Measurements from ENCODE around the gene FBN3.

Gene FBN3

DNA sequence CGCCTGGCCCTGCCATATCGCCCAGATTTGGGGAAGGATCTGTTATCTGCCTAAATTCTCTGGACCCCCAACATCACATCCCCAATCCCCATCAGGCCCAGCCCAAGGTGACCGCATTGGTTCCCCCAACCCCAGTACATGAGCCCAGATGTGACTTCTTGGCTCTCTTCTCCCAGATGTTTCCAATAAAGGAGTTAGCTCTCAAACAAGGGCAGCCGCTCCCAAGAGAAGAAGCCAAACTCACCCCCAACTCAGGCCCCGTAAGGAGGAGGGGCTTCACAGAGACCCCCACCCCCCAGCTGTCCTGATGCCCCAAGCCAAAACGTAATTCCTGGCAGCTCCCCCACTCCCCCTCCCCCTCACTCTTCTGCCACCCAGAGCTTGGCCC is 6.9 kb downstream of the FBN3 start:
- TF ChIP-seq, protein P1, sequence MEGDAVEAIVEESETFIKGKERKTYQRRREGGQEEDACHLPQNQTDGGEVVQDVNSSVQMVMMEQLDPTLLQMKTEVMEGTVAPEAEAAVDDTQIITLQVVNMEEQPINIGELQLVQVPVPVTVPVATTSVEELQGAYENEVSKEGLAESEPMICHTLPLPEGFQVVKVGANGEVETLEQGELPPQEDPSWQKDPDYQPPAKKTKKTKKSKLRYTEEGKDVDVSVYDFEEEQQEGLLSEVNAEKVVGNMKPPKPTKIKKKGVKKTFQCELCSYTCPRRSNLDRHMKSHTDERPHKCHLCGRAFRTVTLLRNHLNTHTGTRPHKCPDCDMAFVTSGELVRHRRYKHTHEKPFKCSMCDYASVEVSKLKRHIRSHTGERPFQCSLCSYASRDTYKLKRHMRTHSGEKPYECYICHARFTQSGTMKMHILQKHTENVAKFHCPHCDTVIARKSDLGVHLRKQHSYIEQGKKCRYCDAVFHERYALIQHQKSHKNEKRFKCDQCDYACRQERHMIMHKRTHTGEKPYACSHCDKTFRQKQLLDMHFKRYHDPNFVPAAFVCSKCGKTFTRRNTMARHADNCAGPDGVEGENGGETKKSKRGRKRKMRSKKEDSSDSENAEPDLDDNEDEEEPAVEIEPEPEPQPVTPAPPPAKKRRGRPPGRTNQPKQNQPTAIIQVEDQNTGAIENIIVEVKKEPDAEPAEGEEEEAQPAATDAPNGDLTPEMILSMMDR (IDR thresholded peaks at IDR 0.05; ENCODE audit: borderline replicate concordance, insufficient read depth, low read depth, low read length) = no peak
- H3K4me3 ChIP-seq (ENCODE audit: low read depth, low read length) = no peak overlapping the region

DNA sequence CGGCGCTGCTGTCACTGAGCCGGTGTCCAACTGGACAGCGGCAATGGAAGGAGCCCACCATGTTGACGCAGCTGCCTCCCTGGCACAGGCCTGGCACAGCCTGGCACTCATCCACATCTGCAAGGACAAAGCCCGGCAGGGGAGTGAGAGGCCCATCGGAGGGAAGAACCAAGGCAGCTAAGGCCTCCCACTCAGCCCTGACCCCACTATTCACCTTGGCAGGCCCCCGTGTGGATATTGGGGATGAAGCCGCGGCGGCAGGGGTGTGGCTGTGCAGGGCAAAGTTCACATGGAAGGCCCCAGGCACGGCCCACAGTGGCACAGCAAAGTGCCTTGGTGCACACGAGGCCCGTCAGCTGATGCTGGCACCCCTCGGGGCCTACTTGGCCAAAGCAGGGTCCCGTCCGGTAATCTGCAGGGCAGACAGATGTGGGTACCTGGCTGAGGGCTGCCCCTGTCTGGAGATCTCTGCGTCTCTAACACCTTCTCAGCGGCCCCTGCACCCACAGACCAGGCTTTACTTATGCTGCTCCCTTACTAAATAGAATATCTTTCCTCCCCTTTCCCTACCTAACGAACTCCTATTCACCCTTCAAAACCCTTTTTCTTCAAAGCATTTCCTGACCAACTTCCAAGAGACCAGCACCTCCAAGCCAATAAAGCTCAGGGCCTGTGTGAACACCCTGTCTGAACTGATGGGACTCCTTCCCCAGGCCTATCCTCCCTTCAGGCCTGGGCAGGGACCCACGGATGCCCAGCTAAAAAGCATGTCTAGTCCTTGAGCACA is 7.5 kb downstream of the FBN3 start:
- TF ChIP-seq, protein P1 (IDR thresholded peaks at IDR 0.05; ENCODE audit: borderline replicate concordance, insufficient read depth, low read depth, low read length) = no peak
- no peak overlapping the region for H3K4me3 ChIP-seq (ENCODE audit: low read depth, low read length)

DNA sequence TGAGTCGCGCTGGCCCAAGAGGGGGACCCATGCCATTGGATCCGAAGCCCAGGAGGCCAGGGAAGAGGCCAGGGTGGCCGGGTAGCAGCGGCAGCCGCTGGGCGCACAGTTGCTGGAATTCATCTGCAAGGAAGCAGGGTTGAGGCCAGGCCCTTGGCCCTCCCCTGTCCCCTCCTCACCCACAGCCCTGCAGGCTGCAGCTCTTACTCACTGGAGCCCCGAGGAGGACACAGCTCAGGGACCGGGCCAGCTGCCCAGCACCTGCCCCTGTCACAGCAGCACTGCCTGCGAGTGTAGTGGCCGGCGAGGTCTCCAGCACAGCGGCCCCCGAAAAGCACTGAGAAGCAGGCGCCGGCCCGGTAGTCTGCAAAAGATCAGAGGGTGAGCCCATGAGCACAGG is 11.2 kb downstream of the FBN3 start:
- H3K4me3 ChIP-seq (ENCODE audit: low read depth, low read length) = no peak overlapping the region

DNA sequence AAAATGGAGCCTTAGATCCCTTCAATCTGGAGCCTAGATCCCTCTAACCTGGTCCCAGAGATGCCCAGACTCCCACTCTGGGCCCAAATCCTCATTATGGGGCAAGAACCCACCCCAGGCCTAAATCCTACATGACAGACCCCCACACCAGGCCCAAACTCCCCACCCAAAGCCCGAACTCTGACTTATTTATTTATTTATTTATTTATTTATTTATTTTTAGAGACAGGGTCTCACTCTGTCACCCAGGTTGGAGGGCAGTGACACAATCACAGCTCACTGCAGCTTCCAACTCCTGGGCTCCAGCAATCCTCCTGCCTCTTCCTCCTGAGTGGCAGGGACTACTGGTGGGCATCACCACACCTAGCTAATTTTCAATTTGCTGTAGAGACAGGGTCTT is 12.0 kb downstream of the FBN3 start:
- no peak overlapping the region for H3K4me3 ChIP-seq (ENCODE audit: low read depth, low read length)
- TF ChIP-seq, protein P1 (IDR thresholded peaks at IDR 0.05; ENCODE audit: borderline replicate concordance, insufficient read depth, low read depth, low read length) = no peak

More for the DNA sequence above, 11.2 kb downstream of the FBN3 start:
- TF ChIP-seq, protein P1 (IDR thresholded peaks at IDR 0.05; ENCODE audit: borderline replicate concordance, insufficient read depth, low read depth, low read length) = no peak

DNA sequence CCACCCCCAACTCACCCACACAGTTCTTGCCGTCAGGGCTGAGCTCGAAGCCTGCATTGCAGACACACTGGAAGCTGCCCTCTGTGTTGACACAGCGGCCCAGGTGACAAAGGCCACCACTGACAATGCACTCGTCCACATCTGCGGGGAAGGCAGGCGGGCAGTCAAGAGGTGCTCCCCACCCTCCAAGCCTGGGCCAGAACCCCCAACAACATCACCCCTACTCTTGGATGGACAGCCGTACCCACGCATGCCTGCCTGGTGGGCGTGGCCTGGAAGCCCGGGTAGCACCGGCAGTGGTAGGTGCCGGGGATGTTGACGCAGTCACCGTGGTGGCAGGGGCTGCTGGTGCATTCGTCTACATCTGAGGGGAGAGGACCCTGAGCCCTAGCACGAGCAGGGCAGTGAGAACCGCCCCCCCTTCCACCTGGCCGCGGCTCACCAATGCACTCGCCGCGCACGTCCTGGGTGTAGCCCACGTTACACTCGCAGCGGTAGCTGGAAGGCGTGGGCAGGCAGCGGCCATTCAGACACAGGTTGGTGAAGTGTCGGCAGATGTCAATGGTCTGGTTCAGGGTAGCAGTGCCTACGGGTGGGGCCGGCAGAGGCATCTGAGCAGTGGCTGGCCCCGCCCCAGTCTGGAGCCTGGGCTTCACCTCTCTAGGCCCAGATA is 13.3 kb downstream of the FBN3 start:
- TF ChIP-seq, protein P1 (IDR thresholded peaks at IDR 0.05; ENCODE audit: borderline replicate concordance, insufficient read depth, low read depth, low read length) = no peak
- H3K4me3 ChIP-seq (ENCODE audit: low read depth, low read length) = no peak overlapping the region

DNA sequence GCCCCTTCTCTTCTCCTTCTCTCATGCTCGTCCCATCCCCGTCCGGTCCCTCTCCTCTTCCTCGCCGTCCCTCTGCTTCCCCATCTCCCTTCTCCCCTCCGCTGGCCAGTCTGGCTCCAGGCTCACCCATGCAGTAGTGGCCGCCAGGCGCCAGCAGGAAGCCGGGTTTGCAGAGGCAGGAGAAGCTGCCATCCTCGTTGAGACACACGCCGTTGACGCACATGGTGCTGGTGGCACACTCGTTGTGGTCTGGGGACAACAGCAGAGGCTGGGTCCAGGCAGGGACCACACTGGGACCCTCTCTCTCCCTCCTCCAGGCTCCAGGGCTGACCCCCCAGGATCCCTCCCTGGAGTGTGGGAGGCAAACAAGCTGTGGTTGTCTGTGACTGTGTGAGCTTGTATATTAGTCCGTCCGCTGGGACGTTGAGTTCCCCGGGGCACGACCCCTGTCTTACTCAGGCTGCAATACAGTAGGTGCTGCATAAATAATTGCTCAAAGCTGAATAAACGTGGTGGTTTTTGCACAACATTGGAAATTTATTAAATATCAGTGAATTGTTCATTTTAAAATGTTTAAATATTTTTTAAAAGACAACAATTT is 16.4 kb downstream of the FBN3 start:
- TF ChIP-seq, protein P1 (IDR thresholded peaks at IDR 0.05; ENCODE audit: borderline replicate concordance, insufficient read depth, low read depth, low read length) = no peak

More for the DNA sequence above, 16.4 kb downstream of the FBN3 start:
- no peak overlapping the region for H3K4me3 ChIP-seq (ENCODE audit: low read depth, low read length)
